HCT116 (cell line): ENCODE results near the gene CNN2.

ENCODE experiments used
- CEBPB ChIP-seq: IDR thresholded peaks from 2 replicates; pipeline ENCODE4 v1.6.1; 2012; ENCODE audit warnings: low read depth
- ELF1 ChIP-seq: IDR thresholded peaks from 2 replicates; pipeline ENCODE4 v1.6.1; 2012; ENCODE audit warnings: low read depth, borderline replicate concordance
- EZH2phosphoT487 ChIP-seq: fragments of 200-600 bp; IDR thresholded peaks from 2 replicates; pipeline ENCODE4 v1.6.1; 2018; ENCODE audit warnings: antibody characterized with exemption, borderline replicate concordance
- JUND ChIP-seq: IDR thresholded peaks from 2 replicates; pipeline ENCODE4 v1.6.1; 2012
- POLR2A ChIP-seq: IDR thresholded peaks from 2 replicates; pipeline ENCODE4 v1.7.0; 2011; ENCODE audit warnings: borderline replicate concordance; ENCODE audit not compliant: insufficient read depth, insufficient read length; ENCODE audit errors: extremely low read depth
- POLR2AphosphoS5 ChIP-seq: IDR thresholded peaks from 2 replicates; pipeline ENCODE4 v1.6.1; 2011; ENCODE audit warnings: mild to moderate bottlenecking, low read depth, low read length, moderate library complexity
- SP1 ChIP-seq: IDR thresholded peaks from 2 replicates; pipeline ENCODE4 v1.6.1; 2012; ENCODE audit warnings: low read depth
- SRF ChIP-seq: IDR thresholded peaks from 2 replicates; pipeline ENCODE4 v1.6.1; 2012; ENCODE audit warnings: low read depth
- YY1 ChIP-seq: IDR thresholded peaks from 2 replicates; pipeline ENCODE4 v1.6.1; 2011; ENCODE audit warnings: low read length, low read depth, moderate library complexity, mild to moderate bottlenecking; ENCODE audit not compliant: insufficient replicate concordance; ENCODE audit errors: extremely low read depth
- ZNF274 ChIP-seq: fragments of 200-500 bp; sonication (Bioruptor generic); IDR thresholded peaks from 2 replicates; pipeline ENCODE4 v1.6.1; 2014; ENCODE audit warnings: mild to moderate bottlenecking, low read depth, low read length, inconsistent platforms
- TF ChIP-seq, protein P1 (sequence below), 3 experiments: fragments of 200-600 bp in 1 of 3; sonication (generic) in 1 of 3; IDR thresholded peaks in 2 of 3; conservative IDR thresholded peaks in 1 of 3; 2 replicates each; pipeline ENCODE4 v1.5.1; 2012 to 2017; ENCODE audit warnings: low read depth in 2 of 3, low read length in 2 of 3, antibody characterized with exemption in 1 of 3, borderline replicate concordance in 1 of 3, control low read depth in 1 of 3, mild to moderate bottlenecking in 1 of 3, mixed read lengths in 1 of 3, mixed run types in 1 of 3, moderate library complexity in 1 of 3; ENCODE audit not compliant: insufficient read depth in 1 of 3
- TF ChIP-seq, protein P2 (sequence below): IDR thresholded peaks from 2 replicates; pipeline ENCODE4 v1.6.1; 2012
- TF ChIP-seq, protein P3 (sequence below): IDR thresholded peaks from 2 replicates; pipeline ENCODE4 v1.6.1; 2012; ENCODE audit warnings: low read depth

DNA sequence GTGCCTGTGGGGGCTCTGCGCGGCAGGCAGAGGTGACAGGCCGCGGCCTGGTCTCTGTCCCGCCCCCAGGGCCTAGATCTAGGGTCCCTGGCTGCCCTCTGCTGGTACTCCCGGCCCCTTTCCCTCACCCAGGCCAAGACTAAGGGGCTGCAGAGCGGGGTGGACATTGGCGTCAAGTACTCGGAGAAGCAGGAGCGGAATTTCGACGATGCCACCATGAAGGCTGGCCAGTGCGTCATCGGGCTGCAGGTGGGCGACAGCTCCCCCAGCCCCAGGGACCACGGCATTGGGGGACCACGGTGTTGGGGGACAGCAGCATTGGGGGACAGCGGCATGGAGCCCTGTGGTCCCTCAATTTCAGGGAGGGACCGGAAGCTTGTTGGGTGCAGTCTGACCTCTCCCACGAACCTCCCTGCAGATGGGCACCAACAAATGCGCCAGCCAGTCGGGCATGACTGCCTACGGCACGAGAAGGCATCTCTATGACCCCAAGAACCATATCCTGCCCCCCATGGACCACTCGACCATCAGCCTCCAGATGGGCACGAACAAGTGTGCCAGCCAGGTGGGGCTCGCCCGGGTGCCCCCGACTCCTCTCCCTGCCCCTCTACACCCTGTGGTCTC is 9.7 kb downstream of the CNN2 start:
- TF ChIP-seq SRF, result no peak
- TF ChIP-seq, protein P1, sequence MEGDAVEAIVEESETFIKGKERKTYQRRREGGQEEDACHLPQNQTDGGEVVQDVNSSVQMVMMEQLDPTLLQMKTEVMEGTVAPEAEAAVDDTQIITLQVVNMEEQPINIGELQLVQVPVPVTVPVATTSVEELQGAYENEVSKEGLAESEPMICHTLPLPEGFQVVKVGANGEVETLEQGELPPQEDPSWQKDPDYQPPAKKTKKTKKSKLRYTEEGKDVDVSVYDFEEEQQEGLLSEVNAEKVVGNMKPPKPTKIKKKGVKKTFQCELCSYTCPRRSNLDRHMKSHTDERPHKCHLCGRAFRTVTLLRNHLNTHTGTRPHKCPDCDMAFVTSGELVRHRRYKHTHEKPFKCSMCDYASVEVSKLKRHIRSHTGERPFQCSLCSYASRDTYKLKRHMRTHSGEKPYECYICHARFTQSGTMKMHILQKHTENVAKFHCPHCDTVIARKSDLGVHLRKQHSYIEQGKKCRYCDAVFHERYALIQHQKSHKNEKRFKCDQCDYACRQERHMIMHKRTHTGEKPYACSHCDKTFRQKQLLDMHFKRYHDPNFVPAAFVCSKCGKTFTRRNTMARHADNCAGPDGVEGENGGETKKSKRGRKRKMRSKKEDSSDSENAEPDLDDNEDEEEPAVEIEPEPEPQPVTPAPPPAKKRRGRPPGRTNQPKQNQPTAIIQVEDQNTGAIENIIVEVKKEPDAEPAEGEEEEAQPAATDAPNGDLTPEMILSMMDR (IDR thresholded peaks at IDR 0.05 in 2 of 3, conservative IDR thresholded peaks at IDR 0.05 in 1 of 3; ENCODE audit: borderline replicate concordance in 1 of 3, insufficient read depth in 1 of 3, low read depth in 2 of 3, low read length in 2 of 3), result no peak
- no peak for TF ChIP-seq POLR2A
- no peak for TF ChIP-seq SP1
- TF ChIP-seq YY1, result no peak
- no peak for TF ChIP-seq CEBPB
- TF ChIP-seq, protein P2, sequence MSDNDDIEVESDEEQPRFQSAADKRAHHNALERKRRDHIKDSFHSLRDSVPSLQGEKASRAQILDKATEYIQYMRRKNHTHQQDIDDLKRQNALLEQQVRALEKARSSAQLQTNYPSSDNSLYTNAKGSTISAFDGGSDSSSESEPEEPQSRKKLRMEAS, result no peak
- TF ChIP-seq POLR2AphosphoS5, result no peak
- TF ChIP-seq, protein P3, sequence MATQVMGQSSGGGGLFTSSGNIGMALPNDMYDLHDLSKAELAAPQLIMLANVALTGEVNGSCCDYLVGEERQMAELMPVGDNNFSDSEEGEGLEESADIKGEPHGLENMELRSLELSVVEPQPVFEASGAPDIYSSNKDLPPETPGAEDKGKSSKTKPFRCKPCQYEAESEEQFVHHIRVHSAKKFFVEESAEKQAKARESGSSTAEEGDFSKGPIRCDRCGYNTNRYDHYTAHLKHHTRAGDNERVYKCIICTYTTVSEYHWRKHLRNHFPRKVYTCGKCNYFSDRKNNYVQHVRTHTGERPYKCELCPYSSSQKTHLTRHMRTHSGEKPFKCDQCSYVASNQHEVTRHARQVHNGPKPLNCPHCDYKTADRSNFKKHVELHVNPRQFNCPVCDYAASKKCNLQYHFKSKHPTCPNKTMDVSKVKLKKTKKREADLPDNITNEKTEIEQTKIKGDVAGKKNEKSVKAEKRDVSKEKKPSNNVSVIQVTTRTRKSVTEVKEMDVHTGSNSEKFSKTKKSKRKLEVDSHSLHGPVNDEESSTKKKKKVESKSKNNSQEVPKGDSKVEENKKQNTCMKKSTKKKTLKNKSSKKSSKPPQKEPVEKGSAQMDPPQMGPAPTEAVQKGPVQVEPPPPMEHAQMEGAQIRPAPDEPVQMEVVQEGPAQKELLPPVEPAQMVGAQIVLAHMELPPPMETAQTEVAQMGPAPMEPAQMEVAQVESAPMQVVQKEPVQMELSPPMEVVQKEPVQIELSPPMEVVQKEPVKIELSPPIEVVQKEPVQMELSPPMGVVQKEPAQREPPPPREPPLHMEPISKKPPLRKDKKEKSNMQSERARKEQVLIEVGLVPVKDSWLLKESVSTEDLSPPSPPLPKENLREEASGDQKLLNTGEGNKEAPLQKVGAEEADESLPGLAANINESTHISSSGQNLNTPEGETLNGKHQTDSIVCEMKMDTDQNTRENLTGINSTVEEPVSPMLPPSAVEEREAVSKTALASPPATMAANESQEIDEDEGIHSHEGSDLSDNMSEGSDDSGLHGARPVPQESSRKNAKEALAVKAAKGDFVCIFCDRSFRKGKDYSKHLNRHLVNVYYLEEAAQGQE, result no peak
- TF ChIP-seq JUND, result no peak
- TF ChIP-seq EZH2phosphoT487, result no peak
- no peak for TF ChIP-seq ELF1
- no peak for TF ChIP-seq ZNF274
